Dermis microvascular lymphatic vessel endothelial cell (primary cell): Measurements from ENCODE around the gene GABBR2. TPM values are rescaled to one million over a fixed set of nuclear protein-coding genes. Genes with fewer than 3 reads are reported as not detected.

Source experiments
- DNase-seq, 2 donors: peaks; one replicate each; pipeline versions ENCODE4 v3.0.0 to v3.0.0-alpha.2; 2010; ENCODE audit warnings: low read depth in 2 of 2
- total RNA-seq: library from RNA; depleted of rRNA; stranded (reverse); fragments of >200 nt; gene quantifications from 2 replicates; pipeline ENCODE4 v1.2.1, GENCODE V29; 2014

The GABBR2 gene
- total RNA-seq, 1 donor from 2014 or later, result 1.8 TPM

DNA sequence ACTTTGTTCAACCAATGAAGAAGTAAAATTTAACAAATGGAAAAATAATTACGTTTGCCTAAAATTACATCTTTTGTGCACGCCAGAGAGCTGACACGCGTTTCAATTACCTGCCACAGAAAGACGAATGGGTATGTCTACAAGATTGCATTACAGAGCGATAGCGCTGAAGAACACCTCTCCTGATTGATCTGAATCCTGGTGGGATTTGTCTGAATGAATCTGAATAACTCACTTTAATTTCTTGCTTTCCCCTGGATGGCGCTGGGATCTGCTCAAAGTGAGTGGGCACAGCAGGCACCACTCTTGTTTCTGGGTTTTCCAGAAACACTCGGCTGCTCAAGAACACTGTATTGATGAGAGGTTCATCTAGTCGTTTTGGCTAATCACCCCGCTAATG, 304.5 kb downstream of the GABBR2 start:
- no peak for DNase-seq

DNA sequence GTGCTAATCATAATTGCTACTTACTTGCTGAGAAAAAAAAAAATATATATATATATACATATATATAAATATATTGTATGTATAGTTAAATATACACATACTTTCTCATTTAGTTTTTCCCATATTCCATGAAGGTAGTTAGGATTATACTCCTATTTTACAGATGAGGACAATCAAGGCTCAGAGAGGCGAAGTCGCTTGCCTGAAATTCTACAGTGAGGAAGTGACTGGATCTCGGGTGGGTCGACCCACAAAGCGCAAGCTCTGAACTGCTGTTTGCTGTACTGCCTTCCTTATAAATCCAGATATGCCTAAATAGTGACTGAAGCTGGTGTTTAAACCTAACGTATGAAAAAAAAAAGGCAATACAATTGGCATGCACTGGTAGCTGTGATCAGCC, 305.0 kb downstream of the GABBR2 start:
- no peak for DNase-seq

DNA sequence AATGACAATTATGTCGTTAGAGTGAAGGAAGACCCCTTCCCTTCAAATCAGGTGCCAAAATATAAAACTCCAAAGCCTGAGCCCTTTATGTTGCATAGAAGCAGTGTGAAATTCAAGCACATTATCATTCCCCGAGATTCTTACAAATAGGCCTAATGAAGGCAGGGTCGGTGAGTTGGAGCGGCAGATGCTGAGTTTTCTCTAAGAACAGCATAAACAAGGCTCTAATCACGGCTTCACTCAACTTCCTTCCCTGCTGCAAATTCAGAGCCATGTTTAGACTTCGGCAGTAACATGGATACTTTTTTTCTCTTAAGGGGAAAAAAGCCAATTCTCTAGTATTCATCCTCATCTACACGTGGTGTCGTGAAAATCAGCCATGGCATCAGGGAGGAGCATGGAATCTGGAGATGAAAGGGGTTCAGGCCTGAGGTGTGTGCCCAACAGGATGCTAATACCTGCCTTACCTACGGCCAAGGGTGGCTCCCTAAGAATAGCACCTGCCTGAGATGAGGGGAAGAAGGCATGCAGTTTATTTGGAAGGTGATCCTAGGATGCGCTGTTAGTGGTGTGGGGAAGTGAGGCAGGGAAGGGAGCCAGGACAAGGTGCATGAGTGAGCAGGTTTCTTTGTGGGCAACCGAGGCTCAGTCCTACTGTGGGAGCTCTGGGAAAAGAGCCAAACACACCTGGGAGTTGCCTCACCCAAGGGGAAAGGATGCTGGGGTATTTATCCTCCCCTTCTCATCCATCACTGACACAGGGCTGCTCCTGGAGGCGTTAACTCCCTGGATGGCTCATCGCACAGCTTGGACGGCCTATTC, 306.5 kb downstream of the GABBR2 start:
- DNase-seq, result no peak

DNA sequence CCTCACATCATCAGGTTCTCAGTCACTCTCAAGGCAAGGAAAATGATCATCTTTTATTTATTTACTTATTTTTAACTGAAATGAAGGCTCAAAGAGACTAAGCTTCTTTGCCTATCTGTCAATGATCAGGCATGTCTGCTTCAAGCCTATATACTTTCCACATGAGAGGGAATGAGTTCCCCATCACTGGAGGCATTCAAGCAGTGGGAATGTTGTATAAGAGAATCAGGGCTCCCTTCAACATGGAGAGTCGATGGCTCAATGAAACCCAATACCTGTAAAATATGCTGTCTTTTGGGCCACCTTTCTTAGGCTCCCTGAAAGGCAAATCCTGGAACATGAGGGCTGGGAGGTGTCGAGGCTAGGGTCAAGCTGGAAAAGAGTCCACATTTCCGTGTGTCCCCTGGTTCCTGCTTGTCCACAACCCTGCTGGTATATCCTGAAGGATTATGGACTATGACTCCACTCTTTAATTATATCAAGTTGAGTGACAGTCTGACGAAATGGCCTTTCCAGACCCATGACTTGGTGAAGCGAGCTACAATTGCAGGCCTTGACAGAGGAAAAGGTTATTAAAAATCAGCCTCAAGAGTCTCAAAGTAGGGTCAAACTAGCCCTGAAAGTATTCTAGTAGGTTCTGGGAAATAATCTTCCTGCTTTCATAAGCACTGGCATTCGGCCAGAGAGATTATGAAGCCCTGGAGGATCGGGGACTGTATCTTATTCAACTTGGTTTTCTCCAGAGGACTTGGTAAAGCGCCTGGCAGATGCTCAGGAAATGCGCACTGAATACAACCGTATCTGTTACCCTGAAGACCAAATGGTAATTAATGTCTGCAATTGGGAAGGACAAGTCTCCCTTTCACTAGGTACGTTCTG, 307.4 kb downstream of the GABBR2 start:
- no peak for DNase-seq

DNA sequence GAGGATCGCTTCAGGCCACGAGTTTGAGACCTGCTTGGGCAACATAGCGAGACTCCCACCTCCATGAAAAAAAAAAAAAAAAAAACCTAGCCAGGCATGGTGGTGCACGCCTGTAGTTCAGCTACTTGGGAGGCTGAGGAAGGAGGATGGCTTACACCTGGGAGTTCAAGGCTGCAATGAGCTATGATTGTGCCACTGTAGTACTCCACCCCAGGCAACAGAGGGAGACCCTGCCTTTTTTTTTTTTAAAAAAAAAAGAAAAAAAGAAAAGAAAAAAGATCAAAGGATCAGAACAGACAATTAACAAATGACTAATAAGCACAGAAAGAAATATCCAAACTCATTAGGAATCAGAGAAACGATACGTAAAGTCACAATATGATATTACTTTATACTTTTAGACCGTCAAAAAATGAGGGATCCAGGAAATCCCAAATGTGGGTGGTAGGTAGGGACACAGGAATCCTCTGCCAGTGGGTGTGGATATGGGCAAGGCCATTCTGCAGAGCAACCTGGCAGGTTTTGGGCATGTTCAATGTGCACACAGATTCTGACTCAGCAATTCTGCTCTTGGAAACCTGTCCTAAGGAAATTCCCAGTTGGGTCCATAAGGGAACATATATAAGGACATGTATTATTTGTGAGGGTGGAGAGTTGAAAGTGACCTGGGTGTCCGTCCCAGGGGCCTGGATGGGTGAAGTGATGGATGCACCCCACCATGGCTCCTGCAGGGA, 308.6 kb downstream of the GABBR2 start:
- DNase-seq, result no peak

DNA sequence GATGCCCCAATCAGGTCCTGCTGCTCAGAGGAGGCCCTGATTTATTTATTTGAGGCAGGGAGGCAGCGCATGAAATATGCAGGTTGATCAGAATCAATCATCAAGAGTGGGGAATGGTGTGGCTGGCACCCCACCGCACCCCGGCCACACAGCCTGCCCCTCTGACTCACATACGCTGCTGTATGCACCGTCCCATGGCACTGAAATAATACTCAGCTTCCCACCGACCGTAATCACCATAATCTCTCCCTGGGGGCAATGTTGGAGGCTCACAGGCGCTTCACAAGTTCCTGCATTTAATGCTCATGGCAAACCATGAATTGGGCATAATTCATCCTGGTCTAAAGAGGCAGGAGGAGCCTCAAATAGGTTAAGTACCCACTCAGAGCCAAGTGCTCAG, 312.1 kb downstream of the GABBR2 start:
- DNase-seq, result no peak

DNA sequence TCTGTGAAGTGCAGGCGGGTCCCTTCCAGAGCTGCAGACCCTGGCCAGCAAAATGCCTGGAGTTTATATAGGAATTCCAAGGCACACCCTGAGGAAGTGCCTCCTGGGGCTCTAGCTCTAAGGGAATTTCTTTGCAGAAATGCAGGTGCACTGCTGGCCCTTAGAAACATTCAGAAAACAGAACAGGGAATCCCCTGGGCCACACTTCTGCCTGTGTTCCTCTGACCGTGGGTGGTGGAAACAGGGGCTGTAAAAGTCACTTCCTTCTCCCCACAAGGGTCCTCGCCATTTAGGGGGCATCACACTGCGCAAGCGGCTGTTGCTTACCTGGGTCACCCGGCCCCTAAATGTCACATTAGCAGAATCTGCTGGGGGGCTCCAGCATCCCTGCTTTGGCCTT, 312.5 kb downstream of the GABBR2 start:
- DNase-seq, result no peak

DNA sequence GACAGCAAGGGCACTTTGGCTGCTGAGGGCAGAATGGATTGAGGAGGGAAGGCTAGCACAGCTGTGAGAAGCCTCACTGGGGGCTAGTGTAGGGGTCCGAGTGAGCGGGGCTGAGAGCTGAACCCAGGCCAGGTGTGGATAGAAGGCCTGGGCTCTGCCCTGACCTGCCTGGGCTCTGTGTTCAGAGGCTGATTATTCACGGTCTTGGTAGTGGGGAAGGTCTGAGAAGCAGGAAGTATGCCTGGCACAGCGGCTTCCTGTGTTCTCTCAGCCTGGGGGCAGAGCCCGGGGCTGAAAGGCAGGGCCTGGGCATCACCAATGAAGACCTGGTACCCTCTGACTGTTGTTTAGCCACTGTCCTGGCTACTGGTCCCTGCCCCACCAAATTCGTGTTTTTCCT, 316.9 kb downstream of the GABBR2 start:
- DNase-seq, result peak in 1 of 2 donors; percentile 23

DNA sequence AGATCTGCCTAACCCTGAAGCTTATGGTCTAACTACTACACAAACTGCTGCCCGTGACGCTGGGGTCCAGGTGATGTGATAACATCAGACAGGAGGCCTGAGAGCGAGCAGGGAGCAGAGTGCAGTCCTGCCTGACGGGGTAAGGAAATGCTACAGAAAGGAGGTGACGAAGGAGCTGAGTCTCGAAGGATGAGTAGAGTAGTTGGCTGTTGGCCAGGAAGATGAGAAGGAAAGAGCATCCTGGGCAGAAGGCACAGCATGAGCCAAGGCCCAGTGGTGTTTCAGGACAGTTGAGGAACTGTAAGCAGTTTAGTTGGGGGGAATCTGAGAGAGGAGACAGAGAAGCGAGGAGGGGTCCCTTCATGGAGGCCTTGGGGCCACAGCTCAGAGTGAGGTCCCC, 317.3 kb downstream of the GABBR2 start:
- DNase-seq, result no peak

DNA sequence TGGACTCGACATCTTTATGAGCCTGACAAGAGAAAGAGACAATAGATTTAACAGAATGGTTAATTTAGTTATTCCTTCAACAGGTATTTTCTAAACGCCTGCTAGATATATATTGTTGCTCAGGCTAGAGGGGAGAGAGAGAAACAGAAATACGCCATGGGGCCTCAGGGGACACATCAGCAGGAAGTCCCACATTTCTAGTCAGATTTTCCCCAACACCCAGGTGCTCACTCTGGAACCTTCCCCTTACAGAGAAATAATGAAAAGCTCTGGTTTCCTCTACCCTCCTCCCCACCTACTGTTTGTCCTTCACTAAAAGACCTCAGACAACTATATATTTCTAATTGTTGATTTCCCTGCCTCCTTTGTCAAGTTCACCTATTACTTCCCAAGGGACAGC, 323.0 kb downstream of the GABBR2 start:
- no peak for DNase-seq

DNA sequence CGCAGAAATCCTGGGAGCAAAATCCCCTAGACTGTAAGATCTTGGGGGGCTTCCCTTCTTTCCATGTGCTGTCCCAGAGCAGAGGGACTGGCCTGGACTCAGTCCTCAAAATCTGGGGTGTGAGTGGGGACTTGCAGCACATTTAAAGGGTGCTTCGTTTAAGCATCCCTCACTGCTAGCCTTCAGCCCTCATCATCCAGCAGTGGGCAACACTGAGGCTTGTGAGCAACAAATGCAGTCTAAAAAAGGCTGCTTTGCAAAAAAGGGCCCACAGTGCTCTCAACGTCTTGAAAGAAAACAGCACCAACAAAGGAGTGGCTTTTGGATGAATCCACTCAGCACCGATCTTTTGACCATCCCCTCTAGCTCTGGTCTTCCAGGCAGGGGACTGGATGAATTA, 325.0 kb downstream of the GABBR2 start:
- no peak for DNase-seq

DNA sequence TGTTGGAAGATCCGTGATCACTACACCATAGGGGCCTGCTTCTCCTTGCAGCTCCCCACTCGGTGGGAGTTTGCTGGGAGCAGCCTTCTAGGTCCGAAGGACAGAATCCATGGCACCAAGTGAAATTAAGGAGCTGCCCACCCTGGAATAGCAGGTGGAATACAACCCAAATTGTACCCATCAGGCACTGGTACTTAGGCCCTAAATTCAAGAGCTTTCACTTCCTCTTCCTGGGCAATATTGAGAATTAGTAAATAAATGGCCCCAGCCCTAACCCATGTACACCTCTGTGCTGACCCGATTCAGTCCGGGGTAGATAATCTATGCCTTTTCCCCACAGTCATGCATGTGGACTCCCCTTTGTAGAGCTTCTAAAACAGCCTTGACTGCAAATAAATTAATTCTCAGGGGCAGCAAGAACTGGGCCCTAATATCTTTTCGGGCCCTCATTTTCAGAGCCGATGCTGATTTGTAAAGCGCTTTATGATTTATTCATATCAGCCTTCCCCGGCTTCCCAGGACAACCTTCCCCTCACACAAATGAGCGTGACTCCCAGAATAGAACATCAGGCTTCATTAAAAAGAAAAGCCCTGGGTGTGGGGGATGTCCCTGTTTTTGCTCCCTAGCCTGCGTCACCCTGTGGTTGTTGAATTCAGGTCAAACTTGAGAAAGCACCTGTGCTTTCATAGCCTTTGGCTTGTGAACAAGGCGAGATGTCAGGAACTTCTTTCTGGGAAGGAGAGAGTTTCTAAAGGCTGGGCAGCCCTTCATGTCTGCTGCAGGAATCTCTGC, 327.2 kb downstream of the GABBR2 start:
- no peak for DNase-seq

DNA sequence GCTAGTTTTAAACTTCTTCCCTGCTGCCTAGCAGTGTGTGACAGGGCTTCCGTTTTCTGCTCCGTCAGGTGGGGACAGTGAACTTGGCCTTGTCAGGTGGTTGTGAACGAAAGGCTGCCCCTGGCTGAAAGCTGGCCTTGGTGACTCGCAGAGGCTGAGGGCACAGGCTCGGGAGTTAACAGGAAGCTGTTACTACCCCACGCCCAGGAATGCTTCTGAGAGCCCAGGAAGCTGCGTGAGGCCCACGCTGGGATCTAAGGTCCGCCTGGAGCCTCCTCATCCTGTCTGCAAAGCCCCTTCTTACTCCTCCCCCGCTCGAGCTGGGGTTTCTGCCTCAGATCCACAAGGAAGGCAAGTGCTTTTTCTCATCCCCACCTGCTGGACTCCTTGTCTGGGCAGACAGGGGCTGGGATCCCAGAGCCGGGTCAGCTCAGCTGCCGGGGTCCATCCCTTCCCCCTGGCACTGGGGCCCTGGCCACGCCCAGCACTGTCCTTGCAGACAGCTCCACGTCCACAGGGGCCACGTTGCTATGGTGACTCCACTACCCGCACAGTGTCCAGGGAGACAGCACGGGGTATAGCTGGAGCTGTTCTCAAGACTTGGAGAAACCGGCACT, 328.6 kb downstream of the GABBR2 start:
- DNase-seq, result peak in 1 of 2 donors; percentile 12

DNA sequence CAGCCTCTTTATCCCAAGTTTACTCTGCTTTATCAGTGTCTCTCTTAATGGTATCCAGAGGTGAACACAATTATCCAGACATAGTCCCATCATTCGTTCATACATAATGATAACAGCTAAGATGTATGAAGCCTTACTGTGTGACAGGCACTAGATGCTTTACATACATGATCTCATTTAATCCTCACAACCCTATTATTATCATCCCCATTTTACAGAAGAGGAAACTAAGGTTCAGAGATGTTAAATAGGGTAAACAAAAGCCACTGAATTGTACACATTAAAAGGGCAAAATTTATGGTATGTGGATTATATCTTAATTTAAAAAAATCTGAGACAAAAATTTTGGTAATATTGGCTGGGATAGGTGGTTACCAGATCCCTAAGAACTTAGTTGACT, 329.2 kb downstream of the GABBR2 start:
- no peak for DNase-seq

DNA sequence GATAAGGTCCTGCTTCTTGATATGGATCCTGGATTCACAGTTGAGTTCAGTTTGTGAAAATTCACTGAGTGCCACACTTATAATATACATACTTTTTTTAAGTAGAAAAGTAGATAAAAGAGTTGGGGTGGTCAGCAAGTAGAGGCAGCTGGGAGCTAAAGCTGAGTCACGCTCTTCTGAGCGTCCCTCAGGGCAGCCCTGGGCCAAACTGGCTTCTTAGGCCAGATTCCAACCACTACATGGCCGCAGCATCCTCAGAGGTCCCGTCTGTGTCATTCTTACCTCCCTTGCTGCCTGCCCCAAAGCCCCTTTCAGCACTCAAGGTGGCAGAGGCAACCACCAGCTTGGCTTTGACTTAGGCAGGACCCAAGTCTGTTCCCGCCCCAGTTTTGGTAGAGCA, 329.9 kb downstream of the GABBR2 start:
- no peak for DNase-seq

DNA sequence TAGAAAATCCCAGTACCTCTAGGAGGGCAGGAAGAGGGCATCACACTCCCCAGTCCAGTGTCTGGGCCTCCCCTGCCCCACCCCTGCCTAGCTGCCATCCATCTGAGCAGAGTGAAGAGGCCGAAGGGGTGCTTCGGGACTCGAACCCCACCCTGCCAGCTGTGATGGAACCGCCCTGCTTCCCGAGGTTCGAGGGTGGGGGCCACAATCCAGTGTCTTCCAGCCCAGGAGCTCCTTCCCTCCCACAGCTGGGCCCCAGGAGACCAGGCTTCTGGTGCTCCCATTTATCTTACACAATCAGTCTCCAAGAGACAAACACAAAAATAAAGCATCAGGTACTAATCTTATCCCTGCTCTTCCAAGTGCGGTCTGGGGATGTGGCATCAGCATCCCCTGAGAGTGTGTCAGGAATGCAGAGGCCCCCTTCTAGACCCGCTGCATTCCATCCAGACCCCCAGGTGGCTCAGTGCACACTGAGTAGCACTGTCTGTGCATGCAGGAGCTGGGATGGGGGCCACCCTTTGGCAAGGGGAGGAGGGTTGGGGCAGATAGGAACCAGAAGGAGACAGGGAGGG, 330.4 kb downstream of the GABBR2 start:
- DNase-seq, result no peak

DNA sequence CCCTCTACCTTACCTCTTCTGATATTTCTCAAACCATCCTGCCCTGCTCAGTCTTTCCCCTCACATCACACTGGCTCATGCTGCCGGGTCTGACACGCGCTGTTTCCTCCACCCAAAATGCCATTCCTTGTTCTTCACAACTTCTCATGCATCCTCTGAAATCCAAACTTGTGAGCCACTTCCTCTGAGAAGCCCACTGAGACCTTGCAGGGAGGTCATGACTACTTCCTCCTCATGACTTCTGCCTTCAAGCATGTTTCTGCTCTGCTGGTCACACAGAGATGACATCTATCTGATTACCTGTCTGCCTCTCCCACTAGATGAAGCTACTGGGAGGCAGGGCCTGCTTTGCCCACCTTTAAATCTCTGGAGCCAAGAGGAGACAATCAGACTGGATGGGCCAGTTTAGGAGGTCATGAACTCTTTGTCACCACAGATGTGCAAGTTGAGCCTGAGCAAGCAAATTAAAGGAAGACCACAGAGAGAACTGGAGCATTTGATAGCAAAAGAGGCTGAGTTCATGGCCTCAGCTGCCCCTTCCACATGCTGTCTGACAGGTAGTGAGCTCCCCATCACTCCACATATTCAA, 333.5 kb downstream of the GABBR2 start:
- DNase-seq, result peak in 1 of 2 donors; percentile 33

DNA sequence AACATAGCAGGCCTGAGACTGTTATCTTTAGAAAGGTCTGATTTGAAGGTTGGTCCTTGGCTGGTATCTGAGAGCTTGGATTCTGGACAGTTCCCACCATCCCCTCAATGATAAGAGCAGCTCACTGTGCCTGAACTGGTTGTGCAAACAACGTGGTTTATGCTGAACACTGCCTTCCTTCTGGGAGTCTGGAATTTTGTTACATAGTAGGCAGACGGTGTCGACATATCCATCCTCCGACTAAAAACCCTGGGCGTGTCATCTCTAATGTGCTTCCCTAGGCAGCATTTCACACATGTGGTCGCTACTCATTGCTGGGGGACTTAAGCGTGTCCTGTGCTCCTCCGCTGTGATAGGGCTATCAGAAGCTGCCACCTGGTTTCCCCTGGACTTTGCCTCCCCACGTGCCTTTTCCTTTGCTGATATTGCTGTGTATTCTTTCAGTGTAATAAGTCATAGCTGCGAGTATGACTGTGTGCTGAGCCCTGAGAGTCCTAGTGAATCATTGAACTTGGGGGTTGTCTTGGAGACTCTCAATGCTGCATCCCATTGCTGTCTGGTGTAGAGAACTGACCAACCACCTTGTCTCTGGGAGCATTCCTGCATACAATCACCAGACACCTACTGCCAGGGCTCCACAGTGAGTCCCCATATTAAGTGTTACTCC, 334.2 kb downstream of the GABBR2 start:
- peak in 1 of 2 donors; percentile 55 for DNase-seq

DNA sequence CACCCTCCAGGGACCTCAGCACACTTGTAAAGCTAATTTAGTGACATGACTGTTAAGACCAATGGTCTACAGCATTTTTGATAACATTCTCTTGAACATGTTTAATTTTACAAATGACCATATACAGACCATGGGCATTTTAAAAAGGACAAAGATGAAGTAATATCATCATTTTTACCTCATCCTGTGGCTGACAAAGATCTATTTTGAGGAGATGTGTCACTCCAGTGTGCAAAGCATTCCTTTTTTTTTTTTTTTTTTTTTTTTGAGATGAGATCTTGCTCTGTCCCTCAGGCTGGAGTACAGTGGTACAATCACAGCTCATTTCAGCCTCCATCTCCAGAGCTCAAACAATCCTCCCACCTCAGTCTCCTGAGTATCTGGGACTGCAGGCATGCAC, 335.1 kb downstream of the GABBR2 start:
- DNase-seq, result no peak
